AG04450 (cell line): ENCODE data around the gene EXD1. TPM values are rescaled to one million over a fixed set of nuclear protein-coding genes. Genes with fewer than 3 reads are reported as not detected.

Experiments
- CTCF ChIA-PET: fragments of 300-600, 350-600 bp; formaldehyde crosslinking; extraction: SDS; loops from one replicate; lab custom pipeline; 2022; ENCODE audit warnings: antibody characterized with exemption, inconsistent platforms; lab: Charles Lee
- POLR2A ChIA-PET: fragments of 350-600 bp; formaldehyde crosslinking; extraction: SDS; loops from one replicate; lab custom pipeline; 2021; ENCODE audit warnings: antibody characterized with exemption, inconsistent platforms; lab: Yijun Ruan, JAX
- DNase-seq: peaks from one replicate; pipeline ENCODE4 v3.0.0-alpha.2; 2011; ENCODE audit warnings: low read depth, low spot score
- H3K27ac ChIP-seq: one replicate; pipeline ENCODE4 v1.5.1; 2012; ENCODE audit warnings: low read depth, low read length, control low read depth
- H3K27me3 ChIP-seq: one replicate; pipeline ENCODE4 v1.6.0; 2012; ENCODE audit warnings: low read length; ENCODE audit not compliant: control insufficient read depth, insufficient read depth
- H3K4me3 ChIP-seq: 2 replicates; pipeline ENCODE4 v1.5.1; 2011; ENCODE audit warnings: mild to moderate bottlenecking, low read depth, low read length, control low read depth
- H3K9me3 ChIP-seq: 2 replicates; pipeline ENCODE4 v1.5.1; 2012; ENCODE audit warnings: low read length; ENCODE audit not compliant: control insufficient read depth, insufficient read depth
- CTCF ChIP-seq: IDR thresholded peaks from 2 replicates; pipeline ENCODE4 v1.5.1; 2011; ENCODE audit warnings: low read depth, low read length, control low read depth, inconsistent platforms
- polyA plus RNA-seq: library from polyadenylated mRNA; depleted of rRNA; stranded (reverse); fragments of >200 nt; gene quantifications from 2 replicates; pipeline ENCODE4 v1.2.3, GENCODE V29; 2011

EXD1 gene
- polyA plus RNA-seq, 1 experiment = not detected

GRCh38 chr15:41194444-41194843, 36.1 kb downstream of the EXD1 start:
- POLR2A ChIA-PET = no interaction called here
- no peak for TF ChIP-seq CTCF
- DNase-seq = no peak
- CTCF ChIA-PET = interaction anchor here (1.2 kb wide), 1 partner anchor 10 kb away, joined by 3 read pairs; no protein-coding TSS in a partner anchor
- H3K27me3 ChIP-seq = no peaks in the 10 kb centered on the region
- no peaks in the 10 kb centered on the region; the same call in 1 of the 2 replicates for H3K9me3 ChIP-seq
- no peak overlapping the region for H3K27ac ChIP-seq
- no peak overlapping the region for H3K4me3 ChIP-seq

GRCh38 chr15:41183581-41183980, 47.0 kb downstream of the EXD1 start:
- Histone ChIP-seq H3K9me3 (no peaks in the 10 kb centered on the region), H3K27ac (no peak overlapping the region), H3K27me3 (no peaks in the 10 kb centered on the region), H3K4me3 (no peak overlapping the region)
- ChIA-PET POLR2A (no interaction called here), CTCF (interaction anchor here (0.7 to 3.3 kb wide), 15 partner anchors 9 to 292 kb away, joined by 3 to 73 read pairs (median 3); partner anchors contain the start of gene VPS18)
- DNase-seq = no peak
- no peak for TF ChIP-seq CTCF

DNA sequence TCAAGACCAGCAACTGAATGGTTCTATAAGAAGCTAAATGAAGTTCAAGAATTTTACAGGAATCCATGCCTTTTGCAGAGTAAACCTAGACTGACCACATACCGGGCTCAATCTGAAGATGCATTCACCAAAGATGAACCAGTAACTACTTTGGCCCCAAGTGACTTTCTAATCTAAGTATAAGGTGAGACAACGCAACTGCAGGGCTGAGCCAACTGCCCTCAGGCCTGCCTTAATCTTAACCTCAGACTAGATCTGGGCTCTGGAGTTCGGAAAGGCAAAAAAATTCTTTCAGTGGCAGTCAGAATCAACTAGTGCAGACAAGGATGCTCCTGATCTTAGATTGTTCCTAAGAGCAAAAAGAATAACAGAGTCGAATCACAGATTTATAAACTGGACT, 48.3 kb downstream of the EXD1 start:
- ChIA-PET POLR2A (no interaction called here), CTCF (interaction anchor here (0.7 to 1.0 kb wide), 2 partner anchors 67 to 542 kb away, joined by 3 read pairs; no protein-coding TSS in a partner anchor)
- no peaks in the 10 kb centered on the region for H3K9me3 ChIP-seq
- no peak for TF ChIP-seq CTCF
- no peak overlapping the region for H3K27ac ChIP-seq
- H3K27me3 ChIP-seq = no peaks in the 10 kb centered on the region
- DNase-seq = no peak
- H3K4me3 ChIP-seq = no peak overlapping the region

DNA sequence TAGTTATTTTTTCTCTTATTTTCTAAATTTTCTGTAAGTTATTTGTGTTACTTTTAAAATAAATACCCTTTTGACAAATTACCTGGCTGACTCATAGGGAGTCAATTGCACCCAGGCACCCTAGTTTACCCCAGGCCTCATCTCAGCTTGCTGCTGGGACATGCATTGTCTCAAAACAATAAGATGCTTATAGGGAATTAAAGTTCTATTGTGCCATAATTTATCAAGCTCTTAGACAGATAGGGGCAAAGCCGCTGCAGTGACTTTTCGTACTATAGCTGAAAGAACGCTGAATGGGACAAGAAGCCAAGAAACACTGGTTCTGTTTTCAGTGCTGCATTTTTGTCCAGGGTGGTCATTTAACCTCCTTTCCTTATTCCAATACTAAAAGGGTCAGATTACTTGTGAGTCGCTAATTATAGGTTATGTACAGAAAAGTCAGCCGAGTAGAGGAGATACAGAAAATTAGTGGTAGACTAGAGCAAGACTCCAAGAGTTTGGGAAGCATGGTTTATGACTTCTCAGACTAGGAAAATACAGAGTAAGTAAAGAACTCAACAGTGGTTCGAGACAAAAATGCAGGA, 50.3 kb downstream of the EXD1 start:
- H3K4me3 ChIP-seq = no peak overlapping the region
- ChIA-PET CTCF (interaction anchor here (1.0 kb wide), 1 partner anchor 274 kb away, joined by 4 read pairs; no protein-coding TSS in a partner anchor), POLR2A (no interaction called here)
- H3K27ac ChIP-seq = no peak overlapping the region
- H3K27me3 ChIP-seq = no peaks in the 10 kb centered on the region
- no peak for TF ChIP-seq CTCF
- no peaks in the 10 kb centered on the region for H3K9me3 ChIP-seq
- no peak for DNase-seq

- CTCF ChIA-PET = no interaction called here
- peaks cover 2% of the 10 kb centered on the region for H3K27me3 ChIP-seq
- POLR2A ChIA-PET = no interaction called here
- no peaks in the 10 kb centered on the region for H3K9me3 ChIP-seq
- H3K4me3 ChIP-seq = no peak overlapping the region
- no peak overlapping the region for H3K27ac ChIP-seq
- DNase-seq = no peak
- TF ChIP-seq CTCF = no peak
Measured at GRCh38 chr15:41169781-41170180, 60.8 kb downstream of the EXD1 start.
